Upper lobe of right lung (tissue), 1 donor: ENCODE measurements around the gene KLC1. TPM values are rescaled to one million over a fixed set of nuclear protein-coding genes. Genes with fewer than 3 reads are reported as not detected.
A peak's percentile ranks its signal among the peaks of the same experiment; 100 is the strongest.

Experiments used
- ATAC-seq: fragments of 200-7000 bp; cut with Tn5 transposase; one replicate; pipeline ENCODE4 v1.9.1; 2020; ENCODE audit warnings: mild to moderate bottlenecking, moderate library complexity
- DNase-seq: peaks from one replicate; pipeline ENCODE4 v3.0.0-alpha.2; 2020
- H3K27ac ChIP-seq: fragments of 200-600 bp; one replicate; pipeline ENCODE4 v1.8.0; 2022
- H3K27me3 ChIP-seq: fragments of 200-600 bp; one replicate; pipeline ENCODE4 v1.8.0; 2022; ENCODE audit warnings: mild to moderate bottlenecking
- H3K36me3 ChIP-seq: fragments of 200-600 bp; one replicate; pipeline ENCODE4 v1.8.0; 2022
- H3K4me1 ChIP-seq: fragments of 200-600 bp; one replicate; pipeline ENCODE4 v1.8.0; 2022
- H3K4me3 ChIP-seq: fragments of 200-600 bp; one replicate; pipeline ENCODE4 v1.8.0; 2022; ENCODE audit warnings: mild to moderate bottlenecking
- H3K9me3 ChIP-seq: fragments of 200-600 bp; one replicate; pipeline ENCODE4 v1.8.0; 2022
- CTCF ChIP-seq: fragments of 200-600 bp; IDR thresholded peaks from one replicate; pipeline ENCODE4 v1.8.0; 2022; ENCODE audit warnings: antibody characterized with exemption
- intact Hi-C: fragments of 100-400 bp; cut with DNase I; formaldehyde crosslinking; loops from one replicate; pipeline ENCODE4 v1.11.0; 2022
- total RNA-seq: library from RNA; stranded (reverse); fragmentation: NEBNext Ultra II Directional; extraction: Animal tissue kit (Norgen Biotek cat#: 25700); gene quantifications from one replicate; pipeline ENCODE4 v1.2.1, GENCODE V29; 2021
- donor health status: DM: no; HTN: yes; CAD: no; lungs with severe emphysema.

Gene KLC1
- total RNA-seq, 1 donor from 2014 or later = 172 TPM

- Histone ChIP-seq H3K4me1 (peaks cover 6% of the 10 kb centered on the region), H3K36me3 (peaks cover 6% of the 10 kb centered on the region), H3K9me3 (no peaks in the 10 kb centered on the region), H3K4me3 (no peak overlapping the region), H3K27me3 (no peaks in the 10 kb centered on the region), H3K27ac (no peak overlapping the region)
- intact Hi-C loops = no loop called here
- ATAC-seq (no peak), DNase-seq (no peak)
- TF ChIP-seq CTCF = no peak
These were observed 34.7 kb upstream of the KLC1 start for GRCh38 chr14:103594265-103594664.

- Histone ChIP-seq H3K27me3 (no peaks in the 10 kb centered on the region), H3K27ac (no peak overlapping the region), H3K4me1 (peaks cover 6% of the 10 kb centered on the region), H3K9me3 (no peaks in the 10 kb centered on the region), H3K36me3 (no peaks in the 10 kb centered on the region), H3K4me3 (no peak overlapping the region)
- TF ChIP-seq CTCF = no peak
- DNase-seq = no peak
- intact Hi-C loops = no loop called here
- peak; percentile 52 for ATAC-seq
These were observed 31.2 kb upstream of the KLC1 start for GRCh38 chr14:103597623-103598377.

GRCh38 chr14:103600503-103600902 is 28.5 kb upstream of the KLC1 start:
- ATAC-seq (no peak), DNase-seq (no peak)
- Histone ChIP-seq H3K36me3 (no peaks in the 10 kb centered on the region), H3K9me3 (no peaks in the 10 kb centered on the region), H3K4me3 (no peak overlapping the region), H3K27me3 (no peaks in the 10 kb centered on the region), H3K4me1 (no peaks in the 10 kb centered on the region), H3K27ac (no peak overlapping the region)
- intact Hi-C loops = no loop called here
- TF ChIP-seq CTCF = no peak

DNA sequence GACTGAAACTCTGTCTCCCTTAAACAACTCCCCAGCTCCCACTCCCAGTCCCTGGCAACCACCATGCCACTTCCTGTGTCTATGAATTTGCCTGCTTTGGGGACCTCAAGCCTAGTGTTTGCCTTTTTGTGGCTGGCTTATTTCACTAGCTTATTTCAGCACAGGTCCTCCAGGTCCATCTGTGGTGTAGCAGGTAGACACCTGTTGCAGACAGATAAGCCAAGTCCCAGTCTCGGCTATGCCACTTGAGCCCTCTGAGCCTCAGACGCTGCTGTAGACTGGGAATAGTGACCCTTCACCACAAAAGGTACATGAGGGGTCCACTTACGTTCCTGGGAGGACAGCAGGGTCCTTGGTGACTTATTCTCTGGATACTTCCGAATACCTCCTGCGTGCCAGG is 24.4 kb upstream of the KLC1 start:
- Histone ChIP-seq H3K27me3 (no peaks in the 10 kb centered on the region), H3K4me3 (no peak overlapping the region), H3K4me1 (peaks cover 17% of the 10 kb centered on the region), H3K27ac (no peak overlapping the region), H3K9me3 (no peaks in the 10 kb centered on the region), H3K36me3 (no peaks in the 10 kb centered on the region)
- no peak for ATAC-seq
- TF ChIP-seq CTCF = no peak
- no peak for DNase-seq
- intact Hi-C loops = no loop called here

- intact Hi-C loops = no loop called here
These were observed 21.9 kb upstream of the KLC1 start for GRCh38 chr14:103606963-103607668.

More at GRCh38 chr14:103606963-103607668, 21.9 kb upstream of the KLC1 start:
- Histone ChIP-seq H3K9me3 (no peaks in the 10 kb centered on the region), H3K4me3 (peak overlapping the region; percentile 17), H3K4me1 (peaks cover 17% of the 10 kb centered on the region), H3K27ac (no peak overlapping the region), H3K36me3 (no peaks in the 10 kb centered on the region), H3K27me3 (no peaks in the 10 kb centered on the region)
- ATAC-seq = peak; percentile 90
- TF ChIP-seq CTCF = peak; percentile 36
- peak; percentile 69 for DNase-seq
